SU-DHL-6 (cell line): ENCODE data around the gene WDR38.

Experiments
- H2AFZ ChIP-seq: fragments of 200-600 bp; sonication (generic); 2 replicates; pipeline ENCODE4 v1.6.1; 2014; ENCODE audit warnings: low read depth, mild to moderate bottlenecking, moderate library complexity, mixed read lengths, antibody characterized with exemption, low read length; ENCODE audit not compliant: severe bottlenecking
- H3F3A ChIP-seq: fragments of 200-600 bp; shearing (Covaris generic); 2 replicates; pipeline ENCODE4 v1.6.0; 2016; ENCODE audit warnings: antibody characterized with exemption, mild to moderate bottlenecking; ENCODE audit not compliant: insufficient read depth
- H3K27ac ChIP-seq: fragments of 200-600 bp; sonication (generic); 2 replicates; pipeline ENCODE4 v1.5.1; 2016; ENCODE audit warnings: low read depth, mild to moderate bottlenecking, low read length, moderate library complexity, mixed read lengths
- H3K27me3 ChIP-seq: fragments of 200-600 bp; sonication (generic), shearing (Covaris generic); 2 replicates; pipeline ENCODE4 v1.6.0; 2014; ENCODE audit warnings: mild to moderate bottlenecking, low read length
- H3K36me3 ChIP-seq: fragments of 200-600 bp; sonication (generic); 2 replicates; pipeline ENCODE4 v1.6.1; 2014; ENCODE audit warnings: mild to moderate bottlenecking, low read length, mixed read lengths
- H3K4me2 ChIP-seq: fragments of 300-600, 200-600 bp; shearing (Covaris generic), sonication (generic); 2 replicates; pipeline ENCODE4 v1.6.0; 2014; ENCODE audit warnings: low read length, low read depth, mild to moderate bottlenecking; ENCODE audit not compliant: poor library complexity, severe bottlenecking
- H3K4me3 ChIP-seq: fragments of 200-600 bp; sonication (generic); 2 replicates; pipeline ENCODE4 v1.5.1; 2014; ENCODE audit warnings: antibody characterized with exemption, low read length, mild to moderate bottlenecking, mixed read lengths; ENCODE audit not compliant: insufficient read depth, poor library complexity, severe bottlenecking
- H3K79me2 ChIP-seq: fragments of 200-600 bp; sonication (generic); 2 replicates; pipeline ENCODE4 v1.6.1; 2014; ENCODE audit warnings: mild to moderate bottlenecking, low read length, moderate library complexity; ENCODE audit not compliant: insufficient read depth
- H3K9ac ChIP-seq: fragments of 200-600 bp; sonication (generic); 2 replicates; pipeline ENCODE4 v1.7.0; 2014; ENCODE audit warnings: mild to moderate bottlenecking, low read length
- H3K9me2 ChIP-seq: fragments of 200-600 bp; sonication (generic); replicated peaks from 2 replicates; pipeline ENCODE4 v1.6.1; 2014; ENCODE audit warnings: low read length; ENCODE audit not compliant: insufficient read depth
- H3K9me3 ChIP-seq: fragments of 200-600 bp; sonication (generic); 2 replicates; pipeline ENCODE4 v1.6.1; 2014; ENCODE audit warnings: low read length, mixed read lengths; ENCODE audit not compliant: insufficient read depth
- H4K20me1 ChIP-seq: fragments of 200-600 bp; sonication (generic); 2 replicates; pipeline ENCODE4 v1.6.1; 2014; ENCODE audit warnings: low read depth, mild to moderate bottlenecking, antibody characterized with exemption, low read length, moderate library complexity, mixed read lengths
- CTCF ChIP-seq: fragments of 200-600 bp; sonication (generic); IDR thresholded peaks from one replicate; pipeline ENCODE4 v1.5.1; 2017; ENCODE audit warnings: antibody characterized with exemption, mild to moderate bottlenecking, low read length, moderate library complexity; ENCODE audit not compliant: insufficient read depth, poor library complexity, severe bottlenecking
- EZH2phosphoT487 ChIP-seq: fragments of 200-600 bp; sonication (generic), shearing (Covaris generic); conservative IDR thresholded peaks from 2 replicates; pipeline ENCODE4 v1.6.1; 2018; ENCODE audit warnings: mild to moderate bottlenecking, antibody characterized with exemption, low read length, moderate library complexity, mixed read lengths

The WDR38 gene

GRCh38 chr9:124881138-124881743 is 28.0 kb downstream of the WDR38 start:
- no peaks in the 10 kb centered on the region for H3K9me3 ChIP-seq
- H3K4me2 ChIP-seq: no peak overlapping the region
- TF ChIP-seq CTCF (no peak), EZH2phosphoT487 (no peak)
- no peaks in the 10 kb centered on the region for H3K27me3 ChIP-seq
- H4K20me1 ChIP-seq: no peaks in the 10 kb centered on the region
- H3F3A ChIP-seq: peaks cover 22% of the 10 kb centered on the region
- H3K9ac ChIP-seq: no peak overlapping the region
- H3K36me3 ChIP-seq: peaks cover 3% of the 10 kb centered on the region; the same call in 1 of the 2 replicates
- no peak overlapping the region for H3K27ac ChIP-seq
- no peaks in the 10 kb centered on the region for H3K79me2 ChIP-seq
- H3K9me2 ChIP-seq: no peaks in the 10 kb centered on the region
- no peak overlapping the region for H2AFZ ChIP-seq
- no peak overlapping the region for H3K4me3 ChIP-seq

DNA sequence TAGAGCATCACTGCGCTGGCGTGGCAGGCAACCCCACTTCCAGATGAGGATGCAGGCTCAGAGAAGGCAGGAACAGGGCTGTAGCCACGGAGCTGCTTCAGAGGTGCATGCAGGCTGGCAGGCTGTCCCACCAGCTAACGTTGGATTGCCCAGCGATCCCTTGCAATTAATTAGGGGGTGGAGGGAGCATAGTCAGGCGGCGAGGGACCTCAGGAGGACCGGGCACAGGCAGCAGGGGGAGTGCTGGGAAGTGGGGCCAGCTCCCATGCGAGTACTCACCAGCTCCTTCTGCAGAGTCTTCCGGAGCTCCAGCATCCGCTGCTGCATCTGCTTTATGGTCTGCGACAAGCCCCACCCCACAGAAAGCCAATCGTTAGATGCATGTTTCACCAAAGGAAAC is 29.0 kb downstream of the WDR38 start:
- no peak overlapping the region for H3K9ac ChIP-seq

GRCh38 chr9:124884376-124884775 is 31.1 kb downstream of the WDR38 start:
- Histone ChIP-seq H3K9me2 (no peaks in the 10 kb centered on the region), H3K4me2 (no peak overlapping the region), H3K79me2 (no peaks in the 10 kb centered on the region), H3K9ac (no peak overlapping the region), H3K27ac (no peak overlapping the region), H3K36me3 (no peaks in the 10 kb centered on the region), H2AFZ (no peak overlapping the region), H3K27me3 (no peaks in the 10 kb centered on the region), H3K4me3 (no peak overlapping the region), H3K9me3 (no peaks in the 10 kb centered on the region), H3F3A (peaks cover 6% of the 10 kb centered on the region; the same call in 1 of the 2 replicates), H4K20me1 (no peaks in the 10 kb centered on the region)
- TF ChIP-seq CTCF (no peak), EZH2phosphoT487 (no peak)

More for the DNA sequence above, 29.0 kb downstream of the WDR38 start:
- Histone ChIP-seq H3K27ac (no peak overlapping the region), H3K79me2 (no peaks in the 10 kb centered on the region), H3K9me3 (no peaks in the 10 kb centered on the region), H3K9me2 (no peaks in the 10 kb centered on the region), H3K4me3 (no peak overlapping the region), H3K36me3 (peaks cover 3% of the 10 kb centered on the region; the same call in 1 of the 2 replicates), H2AFZ (no peak overlapping the region), H3K4me2 (no peak overlapping the region), H3K27me3 (no peaks in the 10 kb centered on the region), H4K20me1 (no peaks in the 10 kb centered on the region), H3F3A (peaks cover 17% of the 10 kb centered on the region)
- TF ChIP-seq EZH2phosphoT487 (no peak), CTCF (no peak)
